BLaER1 (cell line): ENCODE results near the gene MED16.

Source experiments
- H3K27ac ChIP-seq: shearing (Covaris generic); formaldehyde crosslinking; 2 replicates; pipeline ENCODE4 v1.8.1; 2022
- H3K27me3 ChIP-seq: shearing (Covaris generic); formaldehyde crosslinking; 2 replicates; pipeline ENCODE4 v1.8.1; 2022
- H3K36me3 ChIP-seq: shearing (Covaris generic); formaldehyde crosslinking; 2 replicates; pipeline ENCODE4 v1.8.1; 2022
- H3K4me1 ChIP-seq: shearing (Covaris generic); formaldehyde crosslinking; 2 replicates; pipeline ENCODE4 v1.8.1; 2022
- H3K4me2 ChIP-seq: shearing (Covaris generic); formaldehyde crosslinking; 2 replicates; pipeline ENCODE4 v1.8.1; 2022
- H3K4me3 ChIP-seq: shearing (Covaris generic); formaldehyde crosslinking; 2 replicates; pipeline ENCODE4 v1.8.1; 2022
- H3K9ac ChIP-seq: shearing (Covaris generic); formaldehyde crosslinking; 2 replicates; pipeline ENCODE4 v1.8.1; 2022
- H3K9me3 ChIP-seq: shearing (Covaris generic); formaldehyde crosslinking; 2 replicates; pipeline ENCODE4 v1.8.1; 2022
- H4K20me1 ChIP-seq: shearing (Covaris generic); formaldehyde crosslinking; 2 replicates; pipeline ENCODE4 v1.8.1; 2022
- Cebpa-rat ChIP-seq: shearing (Covaris generic); IDR thresholded peaks from 2 replicates; pipeline ENCODE4 v1.8.1; 2022

The MED16 gene

GRCh38 chr19:920051-920864, 27.3 kb upstream of the MED16 start:
- no peaks in the 10 kb centered on the region for H3K36me3 ChIP-seq
- H3K9me3 ChIP-seq: no peaks in the 10 kb centered on the region
- peaks cover 66% of the 10 kb centered on the region for H3K27me3 ChIP-seq
- peaks cover 51% of the 10 kb centered on the region for H3K4me1 ChIP-seq
- peaks cover 34% of the 10 kb centered on the region for H4K20me1 ChIP-seq
- peak overlapping the region; percentile 54 for H3K4me3 ChIP-seq
- TF ChIP-seq Cebpa-rat: no peak
- H3K27ac ChIP-seq: no peak overlapping the region
- H3K4me2 ChIP-seq: peak overlapping the region; percentile 75
- no peak overlapping the region for H3K9ac ChIP-seq

- H3K4me2 ChIP-seq: peak overlapping the region; percentile 75
- H4K20me1 ChIP-seq: peaks cover 34% of the 10 kb centered on the region
- peaks cover 45% of the 10 kb centered on the region for H3K4me1 ChIP-seq
- no peak for TF ChIP-seq Cebpa-rat
- no peak overlapping the region for H3K27ac ChIP-seq
- H3K9ac ChIP-seq: no peak overlapping the region
- peak overlapping the region; percentile 54 for H3K4me3 ChIP-seq
- no peaks in the 10 kb centered on the region for H3K36me3 ChIP-seq
- H3K9me3 ChIP-seq: no peaks in the 10 kb centered on the region
- peaks cover 73% of the 10 kb centered on the region for H3K27me3 ChIP-seq
Observed at GRCh38 chr19:919199-920050, 26.4 kb upstream of the MED16 start.

GRCh38 chr19:918481-919198, 25.7 kb upstream of the MED16 start:
- Histone ChIP-seq H3K27me3 (peaks cover 77% of the 10 kb centered on the region), H3K4me1 (peaks cover 41% of the 10 kb centered on the region), H3K4me3 (peak overlapping the region; percentile 60; the same call in 1 of the 2 replicates), H3K4me2 (peak overlapping the region; percentile 78), H4K20me1 (peaks cover 34% of the 10 kb centered on the region), H3K9ac (no peak overlapping the region), H3K27ac (no peak overlapping the region), H3K9me3 (no peaks in the 10 kb centered on the region), H3K36me3 (no peaks in the 10 kb centered on the region)
- TF ChIP-seq Cebpa-rat: no peak

DNA sequence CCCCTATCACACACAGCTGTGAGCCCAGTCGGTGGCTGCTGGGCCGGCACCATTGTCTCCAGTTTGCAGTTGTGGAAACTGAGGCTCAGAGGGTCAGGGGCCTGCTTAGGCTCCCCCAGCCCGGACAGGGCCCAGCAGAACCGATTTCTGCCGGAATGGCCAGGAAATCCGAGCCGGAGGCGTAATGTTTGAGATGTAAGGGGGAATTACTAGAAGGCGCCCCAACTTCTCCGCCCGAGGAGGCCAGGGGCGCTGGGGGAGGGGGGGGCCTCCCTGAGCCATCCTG, 25.1 kb upstream of the MED16 start:
- Histone ChIP-seq H3K9me3 (no peaks in the 10 kb centered on the region), H3K27me3 (peaks cover 77% of the 10 kb centered on the region), H3K4me2 (peak overlapping the region; percentile 78), H3K36me3 (no peaks in the 10 kb centered on the region), H3K4me3 (peak overlapping the region; percentile 60), H4K20me1 (peaks cover 34% of the 10 kb centered on the region), H3K4me1 (peaks cover 41% of the 10 kb centered on the region), H3K9ac (no peak overlapping the region), H3K27ac (no peak overlapping the region)
- TF ChIP-seq Cebpa-rat: no peak

DNA sequence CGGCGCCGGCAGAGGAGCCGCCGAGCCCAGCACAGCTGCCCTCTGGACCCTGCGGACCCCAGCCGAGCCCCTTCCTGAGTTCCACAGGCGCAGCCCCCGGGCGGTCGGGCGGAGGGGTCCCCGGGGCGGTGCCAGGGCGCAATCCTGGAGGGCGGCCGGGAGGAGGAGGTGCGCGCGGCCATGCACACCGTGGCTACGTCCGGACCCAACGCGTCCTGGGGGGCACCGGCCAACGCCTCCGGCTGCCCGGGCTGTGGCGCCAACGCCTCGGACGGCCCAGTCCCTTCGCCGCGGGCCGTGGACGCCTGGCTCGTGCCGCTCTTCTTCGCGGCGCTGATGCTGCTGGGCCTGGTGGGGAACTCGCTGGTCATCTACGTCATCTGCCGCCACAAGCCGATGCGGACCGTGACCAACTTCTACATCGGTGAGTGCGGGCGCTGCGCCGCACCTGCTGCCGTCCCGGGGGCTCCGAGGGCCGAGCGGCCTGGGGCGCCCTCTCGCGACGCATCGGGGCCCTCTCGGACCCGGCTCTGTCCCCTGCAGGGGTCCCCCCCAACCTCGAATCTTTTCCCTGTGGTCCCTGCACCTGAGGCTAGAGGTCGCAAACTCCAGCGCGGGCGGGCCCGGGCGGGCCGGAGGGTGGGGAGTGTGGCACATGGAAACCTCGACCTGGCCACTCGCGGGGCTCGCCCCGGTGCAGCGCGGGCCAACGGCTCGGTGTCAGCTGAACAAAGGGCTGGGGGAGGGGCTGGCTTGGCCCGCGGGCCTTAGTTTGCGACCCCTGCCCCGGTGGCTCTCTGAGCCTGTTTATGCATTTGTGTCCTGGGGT, 24.6 kb upstream of the MED16 start, which contains the start of gene KISS1R:
TSS of gene KISS1R (plus strand) at position 11 of the 829 bp plus-strand sequence. CDS start at position 181, 170 bp downstream.
- H3K4me1 ChIP-seq: peaks cover 41% of the 10 kb centered on the region
- H3K4me3 ChIP-seq: peak within 1 kb of the TSS; percentile 60
- H3K9me3 ChIP-seq: no peaks in the 10 kb centered on the region
- H3K27ac ChIP-seq: no peak within 1 kb of the TSS
- peaks cover 76% of the 10 kb centered on the region for H3K27me3 ChIP-seq
- H3K36me3 ChIP-seq: no peaks in the 10 kb centered on the region
- H3K9ac ChIP-seq: no peak within 1 kb of the TSS
- no peak for TF ChIP-seq Cebpa-rat
- H4K20me1 ChIP-seq: peaks cover 34% of the 10 kb centered on the region
- H3K4me2 ChIP-seq: peak within 1 kb of the TSS; percentile 78

DNA sequence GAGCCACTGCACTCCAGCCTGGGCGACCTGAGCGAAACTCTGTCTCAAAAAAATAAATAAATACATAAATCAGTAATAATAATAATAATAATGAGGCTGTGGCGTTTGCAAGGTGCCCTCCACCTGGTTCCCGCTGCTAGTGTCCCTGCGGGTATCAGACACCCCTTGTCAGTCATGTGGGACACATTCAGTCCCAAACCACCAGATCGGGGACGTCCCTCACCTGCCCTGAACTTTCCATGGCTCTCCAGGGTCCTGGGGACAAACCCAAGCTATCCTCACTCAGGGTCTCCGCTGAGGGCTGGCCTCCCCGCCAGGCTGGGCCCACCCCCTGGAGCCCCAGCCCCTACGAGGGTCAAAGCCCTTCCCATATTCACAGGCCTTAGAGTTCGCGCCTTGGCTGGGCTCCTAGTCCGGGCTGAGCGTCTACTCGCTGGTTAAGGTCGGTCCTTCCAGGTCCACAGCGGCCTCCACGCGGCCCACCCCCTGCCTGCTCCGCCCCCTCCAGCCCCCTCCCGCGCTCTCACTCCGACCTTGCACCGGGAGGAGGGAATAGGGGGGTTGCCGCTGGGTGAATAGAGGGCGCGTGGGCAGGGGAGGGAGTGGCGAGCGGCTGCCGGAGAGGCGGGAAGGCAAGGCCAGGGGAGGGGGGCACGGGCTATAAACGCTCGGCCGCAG, 23.8 kb upstream of the MED16 start:
- H3K27me3 ChIP-seq: peaks cover 72% of the 10 kb centered on the region
- H3K4me1 ChIP-seq: peaks cover 41% of the 10 kb centered on the region
- peaks cover 34% of the 10 kb centered on the region for H4K20me1 ChIP-seq
- TF ChIP-seq Cebpa-rat: no peak
- peak overlapping the region; percentile 60 for H3K4me3 ChIP-seq
- no peak overlapping the region for H3K9ac ChIP-seq
- peak overlapping the region; percentile 78 for H3K4me2 ChIP-seq
- H3K9me3 ChIP-seq: no peaks in the 10 kb centered on the region
- H3K27ac ChIP-seq: no peak overlapping the region
- H3K36me3 ChIP-seq: no peaks in the 10 kb centered on the region

GRCh38 chr19:913080-913748, 20.2 kb upstream of the MED16 start, which contains the start of gene R3HDM4:
Gene R3HDM4, minus strand, starts transcription at chr19:913219. Its CDS starts 62 bp downstream, at chr19:913157.
- H3K4me3 ChIP-seq: peak within 1 kb of the TSS; percentile 90
- peak within 1 kb of the TSS; percentile 84 for H3K27ac ChIP-seq
- peak within 1 kb of the TSS; percentile 86 for H3K9ac ChIP-seq
- H3K4me2 ChIP-seq: peak within 1 kb of the TSS; percentile 91
- H3K27me3 ChIP-seq: peaks cover 39% of the 10 kb centered on the region
- H3K9me3 ChIP-seq: no peaks in the 10 kb centered on the region
- 0 out of 2 replicates have a peak, but pooled peaks cover 5% of the 10 kb centered on the region for H3K36me3 ChIP-seq
- peaks cover 44% of the 10 kb centered on the region for H4K20me1 ChIP-seq
- H3K4me1 ChIP-seq: peaks cover 42% of the 10 kb centered on the region
- TF ChIP-seq Cebpa-rat: no peak
